HEK293 (cell line): ENCODE data around the gene TBC1D16.

Experiments
- CTCF ChIA-PET: fragments of 350-600 bp; formaldehyde crosslinking; extraction: SDS; loops from one replicate; lab custom pipeline; 2021; ENCODE audit warnings: antibody characterized with exemption; lab: Yijun Ruan, JAX
- POLR2A ChIA-PET: fragments of 300-600 bp; formaldehyde crosslinking; extraction: SDS; loops from one replicate; lab custom pipeline; 2020; ENCODE audit warnings: antibody characterized with exemption, inconsistent platforms; lab: Yijun Ruan, JAX
- H3K27ac ChIP-seq: fragments of 200-500 bp; sonication (Bioruptor generic); 2 replicates; pipeline ENCODE4 v1.5.1; 2014; ENCODE audit warnings: low read depth, low read length, control low read depth, inconsistent platforms; ENCODE audit errors: extremely low read depth
- H3K36me3 ChIP-seq, 2 experiments: fragments of 200-500 bp in 1 of 2; sonication (Bioruptor generic) in 1 of 2; 1 replicate in 1 of 2; 2 replicates in 1 of 2; pipeline ENCODE4 v1.5.1; 2014 to 2017; ENCODE audit warnings: inconsistent platforms in 2 of 2, low read length in 2 of 2; ENCODE audit not compliant: control insufficient read depth in 2 of 2, insufficient read depth in 1 of 2
- H3K4me1 ChIP-seq: fragments of 200-500 bp; sonication (Bioruptor generic); 2 replicates; pipeline ENCODE4 v1.5.1; 2014; ENCODE audit warnings: mild to moderate bottlenecking, low read length, inconsistent platforms; ENCODE audit not compliant: control insufficient read depth, insufficient read depth
- H3K4me3 ChIP-seq: 2 replicates; pipeline ENCODE4 v1.5.1; 2011; ENCODE audit warnings: low read depth, mild to moderate bottlenecking, control low read depth, low read length, moderate library complexity
- H3K9me3 ChIP-seq: fragments of 200-500 bp; sonication (Bioruptor generic); 2 replicates; pipeline ENCODE4 v1.5.1; 2014; ENCODE audit warnings: low read depth, low read length, inconsistent platforms; ENCODE audit not compliant: control insufficient read depth, insufficient read depth
- CTCF ChIP-seq: fragments of 450-650 bp; formaldehyde crosslinking; IDR thresholded peaks from 2 replicates; pipeline ENCODE4 v1.5.1; 2016; ENCODE audit warnings: missing biosample characterization, missing genetic modification characterization
- GLI2 ChIP-seq: fragments of 450-650 bp; formaldehyde crosslinking; IDR thresholded peaks from 2 replicates; pipeline ENCODE4; 2017; ENCODE audit warnings: missing biosample characterization, missing genetic modification characterization, low read depth, borderline replicate concordance
- HOXD13 ChIP-seq: sonication (generic); formaldehyde crosslinking; IDR thresholded peaks from 2 replicates; pipeline ENCODE4 v1.8.0; 2022; ENCODE audit warnings: missing genetic modification reagents, borderline replicate concordance
- OSR2 ChIP-seq: fragments of 450-650 bp; formaldehyde crosslinking; IDR thresholded peaks from 2 replicates; pipeline ENCODE4 v1.5.1; 2016; ENCODE audit warnings: missing biosample characterization, missing genetic modification characterization
- YY1 ChIP-seq: fragments of 450-650 bp; formaldehyde crosslinking; IDR thresholded peaks from 2 replicates; pipeline ENCODE4 v1.5.1; 2018; ENCODE audit warnings: missing biosample characterization, missing genetic modification characterization
- ZBTB49 ChIP-seq: fragments of 450-650 bp; formaldehyde crosslinking; IDR thresholded peaks from 2 replicates; pipeline ENCODE4 v1.5.1; 2016; ENCODE audit warnings: missing biosample characterization, missing genetic modification characterization, low read depth
- ZFHX2 ChIP-seq: fragments of 450-650 bp; formaldehyde crosslinking; conservative IDR thresholded peaks from 2 replicates; pipeline ENCODE4 v1.5.1; 2016; ENCODE audit warnings: missing biosample characterization, missing genetic modification characterization
- ZFP37 ChIP-seq: fragments of 450-650 bp; formaldehyde crosslinking; IDR thresholded peaks from 2 replicates; pipeline ENCODE4 v1.5.1; 2016; ENCODE audit warnings: missing biosample characterization, missing genetic modification characterization
- ZNF174 ChIP-seq: fragments of 450-650 bp; formaldehyde crosslinking; IDR thresholded peaks from 2 replicates; pipeline ENCODE4 v1.5.0; 2017; ENCODE audit warnings: missing biosample characterization, mild to moderate bottlenecking, missing genetic modification characterization
- ZNF23 ChIP-seq: fragments of 450-650 bp; formaldehyde crosslinking; IDR thresholded peaks from 2 replicates; pipeline ENCODE4 v1.5.1; 2016; ENCODE audit warnings: missing biosample characterization, missing genetic modification characterization, borderline replicate concordance
- ZNF335 ChIP-seq: fragments of 450-650 bp; formaldehyde crosslinking; conservative IDR thresholded peaks from 2 replicates; pipeline ENCODE4 v1.5.1; 2016; ENCODE audit warnings: missing biosample characterization, missing genetic modification characterization
- ZNF404 ChIP-seq: fragments of 450-650 bp; formaldehyde crosslinking; IDR thresholded peaks from 2 replicates; pipeline ENCODE4 v1.5.1; 2017; ENCODE audit warnings: missing biosample characterization, missing genetic modification characterization
- ZNF501 ChIP-seq: fragments of 450-650 bp; formaldehyde crosslinking; IDR thresholded peaks from 2 replicates; pipeline ENCODE4 v1.5.1; 2016; ENCODE audit warnings: missing biosample characterization, missing genetic modification characterization
- ZNF571 ChIP-seq: fragments of 450-650 bp; formaldehyde crosslinking; IDR thresholded peaks from 2 replicates; pipeline ENCODE4 v1.5.0; 2017; ENCODE audit warnings: missing biosample characterization, missing genetic modification characterization
- ZNF623 ChIP-seq: fragments of 450-650 bp; formaldehyde crosslinking; IDR thresholded peaks from 2 replicates; pipeline ENCODE4 v1.5.1; 2016; ENCODE audit warnings: missing biosample characterization, missing genetic modification characterization
- ZNF654 ChIP-seq: fragments of 450-650 bp; formaldehyde crosslinking; IDR thresholded peaks from 2 replicates; pipeline ENCODE4 v1.5.1; 2016; ENCODE audit warnings: low read depth, missing biosample characterization, missing genetic modification characterization
- ZNF670 ChIP-seq: fragments of 450-650 bp; formaldehyde crosslinking; IDR thresholded peaks from 2 replicates; pipeline ENCODE4 v1.5.1; 2016; ENCODE audit warnings: missing biosample characterization, missing genetic modification characterization, low read depth
- ZNF785 ChIP-seq: fragments of 450-650 bp; formaldehyde crosslinking; IDR thresholded peaks from 2 replicates; pipeline ENCODE4 v1.5.1; 2016; ENCODE audit warnings: missing biosample characterization, missing genetic modification characterization
- ZSCAN18 ChIP-seq: fragments of 450-650 bp; formaldehyde crosslinking; IDR thresholded peaks from 2 replicates; pipeline ENCODE4 v1.5.1; 2016; ENCODE audit warnings: missing biosample characterization, missing genetic modification characterization

The TBC1D16 gene

GRCh38 chr17:80035687-80035936 lies at the start of gene TBC1D16:
TBC1D16 (minus strand) TSS chr17:80035872; CDS start chr17:80013547, 22,325 bp downstream.
- CTCF ChIA-PET: interaction anchor here (0.7 kb wide), 1 partner anchor 27 kb away, joined by 3 read pairs; no protein-coding TSS in a partner anchor
- Histone ChIP-seq H3K4me1 (no peaks in the 10 kb centered on the region), H3K27ac (peak within 1 kb of the TSS; percentile 72; the same call in 1 of the 2 replicates), H3K36me3 (peaks cover 0 to 6% of the 10 kb centered on the region in 2 experiments; a peak in 2 of 3 replicates), H3K9me3 (no peaks in the 10 kb centered on the region), H3K4me3 (peak within 1 kb of the TSS; percentile 70)
- POLR2A ChIA-PET: interaction anchor here (1.1 to 1.3 kb wide), 2 partner anchors 27 to 66 kb away, joined by 3 to 5 read pairs; partner anchors contain the start of gene GAA
- TF ChIP-seq ZNF23 (tag by site-specific recombination) (no peak), ZSCAN18 (no peak), ZNF501 (tag by site-specific recombination) (no peak), HOXD13 (CRISPR knock-in tag) (no peak), ZBTB49 (tag by site-specific recombination) (no peak), ZNF670 (tag by site-specific recombination) (no peak), ZNF174 (tag by site-specific recombination) (no peak), ZNF335 (tag by site-specific recombination) (no peak), CTCF (tag by site-specific recombination) (no peak), YY1 (no peak), ZNF785 (tag by site-specific recombination) (no peak), ZFP37 (tag by site-specific recombination) (no peak)

- no peaks in the 10 kb centered on the region for H3K9me3 ChIP-seq
- CTCF ChIA-PET: interaction anchor here (1.1 to 4.8 kb wide), 2 partner anchors 16 to 277 kb away, joined by 4 to 27 read pairs; partner anchors contain the start of gene GAA
- no peaks in the 10 kb centered on the region for H3K4me1 ChIP-seq
- no peak overlapping the region for H3K4me3 ChIP-seq
- no peaks in the 10 kb centered on the region for H3K36me3 ChIP-seq
- no peak overlapping the region for H3K27ac ChIP-seq
- POLR2A ChIA-PET: no interaction called here
- TF ChIP-seq GLI2 (tag by site-specific recombination) (no peak), ZNF654 (no peak), ZNF404 (tag by site-specific recombination) (no peak), ZNF571 (tag by site-specific recombination) (no peak), ZNF623 (tag by site-specific recombination) (no peak), ZFHX2 (tag by site-specific recombination) (no peak), OSR2 (no peak)
Measured at GRCh38 chr17:80084773-80085172, 49.1 kb upstream of the TBC1D16 start.
